HepG2 (cell line): Measurements from ENCODE around the gene NUFIP1. TPM values are rescaled to one million over a fixed set of nuclear protein-coding genes. Genes with fewer than 3 reads are reported as not detected.

Experiments
- BATF2 ChIP-seq: sonication (generic); formaldehyde crosslinking; IDR thresholded peaks from 2 replicates; pipeline ENCODE4 v1.8.0; 2022; ENCODE audit warnings: mild to moderate bottlenecking, missing genetic modification reagents, moderate library complexity
- CBX5 ChIP-seq: sonication (generic); formaldehyde crosslinking; IDR thresholded peaks from 2 replicates; pipeline ENCODE4 v1.4.0; 2020; ENCODE audit warnings: missing genetic modification reagents, borderline replicate concordance
- CC2D1A ChIP-seq: sonication (generic); formaldehyde crosslinking; IDR thresholded peaks from 2 replicates; pipeline ENCODE4 v1.8.1; 2023; ENCODE audit warnings: mild to moderate bottlenecking, missing genetic modification reagents
- ELF1 ChIP-seq: sonication (generic); formaldehyde crosslinking; IDR thresholded peaks from 2 replicates; pipeline ENCODE4 v1.4.0; 2020; ENCODE audit warnings: missing genetic modification reagents
- ERF ChIP-seq: IDR thresholded peaks from 2 replicates; pipeline ENCODE4 v1.6.1; 2018; ENCODE audit warnings: missing biosample characterization, missing genetic modification reagents
- HNRNPH1 ChIP-seq: fragments of 200-400 bp; formaldehyde crosslinking; optimal IDR thresholded peaks from 2 replicates; pipeline ENCODE3; 2017; ENCODE audit warnings: mild to moderate bottlenecking, low read depth, low read length
- MAFG ChIP-seq: sonication (generic); formaldehyde crosslinking; IDR thresholded peaks from 2 replicates; pipeline ENCODE4 v1.5.1; 2020; ENCODE audit warnings: mild to moderate bottlenecking, missing genetic modification reagents
- PBX2 ChIP-seq: IDR thresholded peaks from 2 replicates; pipeline ENCODE4 v1.6.1; 2016; ENCODE audit warnings: control low read depth
- PRDM10 ChIP-seq: sonication (generic); formaldehyde crosslinking; IDR thresholded peaks from 2 replicates; pipeline ENCODE4 v1.4.0; 2020; ENCODE audit warnings: low read depth, missing genetic modification reagents
- REST ChIP-seq, 2 experiments: IDR thresholded peaks; 2 replicates each; pipeline ENCODE4 v1.6.1; 2011 to 2012; ENCODE audit warnings: low read length in 2 of 2, borderline replicate concordance in 1 of 2, low read depth in 1 of 2, mild to moderate bottlenecking in 1 of 2, moderate library complexity in 1 of 2
- RFX5 ChIP-seq: IDR thresholded peaks from 2 replicates; pipeline ENCODE4 v1.6.1; 2011; ENCODE audit warnings: low read depth, low read length, improper control_type of control experiment
- RXRA ChIP-seq: sonication (generic); formaldehyde crosslinking; IDR thresholded peaks from 2 replicates; pipeline ENCODE4 v1.5.1; 2020; ENCODE audit warnings: missing genetic modification reagents
- SIN3A ChIP-seq: IDR thresholded peaks from 2 replicates; pipeline ENCODE4 v1.6.1; 2011; ENCODE audit warnings: low read depth, mild to moderate bottlenecking, control low read depth, low read length, borderline replicate concordance
- SYNCRIP ChIP-seq: fragments of 200-400 bp; formaldehyde crosslinking; IDR thresholded peaks from 2 replicates; pipeline ENCODE4 v1.6.1; 2018; ENCODE audit warnings: mild to moderate bottlenecking, low read depth, low read length; ENCODE audit not compliant: insufficient read depth
- TGIF2 ChIP-seq: IDR thresholded peaks from 2 replicates; pipeline ENCODE4 v1.6.1; 2016; ENCODE audit warnings: control low read depth, missing compliant biosample characterization
- THRA ChIP-seq: sonication (generic); formaldehyde crosslinking; IDR thresholded peaks from 2 replicates; pipeline ENCODE4 v1.4.0; 2020; ENCODE audit warnings: missing genetic modification reagents, borderline replicate concordance
- ZNF30 ChIP-seq: sonication (generic); formaldehyde crosslinking; IDR thresholded peaks from 2 replicates; pipeline ENCODE4 v1.5.0; 2020; ENCODE audit warnings: mild to moderate bottlenecking, missing genetic modification reagents
- ZNF530 ChIP-seq: sonication (generic); formaldehyde crosslinking; IDR thresholded peaks from 2 replicates; pipeline ENCODE4 v1.5.0; 2020; ENCODE audit warnings: low read depth, mild to moderate bottlenecking, missing genetic modification reagents
- ZNF550 ChIP-seq: sonication (generic); formaldehyde crosslinking; IDR thresholded peaks from 2 replicates; pipeline ENCODE4 v1.4.0; 2020; ENCODE audit warnings: mild to moderate bottlenecking, missing genetic modification reagents, borderline replicate concordance
- polyA plus RNA-seq, 8 experiments: library from polyadenylated mRNA; depleted of rRNA in 3 of 8; stranded (reverse) in 7 of 8; unstranded in 1 of 8; fragments of >200 nt; fragmentation: Illumina TruSeq in 4 of 8; extraction: Trizol in 4 of 8; gene quantifications; 2 replicates each; pipeline versions ENCODE4 v1.2.1 to v1.2.3, GENCODE V29; 2011 to 2016; ENCODE audit warnings: low read depth in 4 of 8, missing spikeins in 1 of 8, mixed read lengths in 1 of 8; ENCODE audit not compliant: insufficient read depth in 1 of 8
- total RNA-seq, 5 experiments: library from RNA; depleted of rRNA; stranded (reverse); fragments of >200 nt; fragmentation: Illumina TruSeq; extraction: Trizol; gene quantifications; 2 replicates each; pipeline ENCODE4 v1.2.3, GENCODE V29; 2016; ENCODE audit warnings: low read depth in 1 of 5

Gene NUFIP1
- total and polyA plus RNA-seq, 2 of the 13 experiments (the other 11 are each of a cell fraction or from before 2014, with no cell fraction given), result 1.9 to 10.3 TPM

GRCh38 chr13:44894001-44894770 is 95.1 kb downstream of the NUFIP1 start (continued):
- no peak for TF ChIP-seq REST (IDR thresholded peaks at IDR 0.05; ENCODE audit: borderline replicate concordance in 1 of 2, low read depth in 1 of 2, low read length in 2 of 2)
- TF ChIP-seq ELF1, result no peak
- no peak for TF ChIP-seq TGIF2
- no peak for TF ChIP-seq CC2D1A (CRISPR knock-in tag)
- TF ChIP-seq SIN3A, result no peak
- TF ChIP-seq BATF2 (CRISPR knock-in tag), result no peak
- TF ChIP-seq HNRNPH1, result no peak
- peak; percentile 23; the same call in 1 of the 2 replicates for TF ChIP-seq THRA (CRISPR knock-in tag)
- TF ChIP-seq MAFG (CRISPR knock-in tag), result no peak
- TF ChIP-seq PBX2 (CRISPR knock-in tag), result no peak
- 0 out of 2 replicates have a peak, but pooled peaks have one; percentile 20 for TF ChIP-seq RXRA
- no peak for TF ChIP-seq ZNF530 (CRISPR knock-in tag)
- TF ChIP-seq ERF, result no peak
- no peak for TF ChIP-seq PRDM10 (CRISPR knock-in tag)
- no peak for TF ChIP-seq SYNCRIP
- TF ChIP-seq ZNF550 (CRISPR knock-in tag), result no peak
- TF ChIP-seq CBX5, result no peak
- no peak for TF ChIP-seq ZNF30 (CRISPR knock-in tag)
- no peak for TF ChIP-seq RFX5
